Left cardiac atrium (tissue), 4 donors: ENCODE measurements around the gene ADTRP. TPM values are rescaled to one million over a fixed set of nuclear protein-coding genes. Genes with fewer than 3 reads are reported as not detected.

Source experiments
- ATAC-seq, 2 donors: fragments of 200-7000 bp; cut with Tn5 transposase; one replicate each; pipeline ENCODE4 v1.9.1; 2020; ENCODE audit warnings: mild to moderate bottlenecking in 2 of 2, moderate library complexity in 2 of 2
- DNase-seq: peaks from one replicate; pipeline ENCODE4 v3.0.0-alpha.2; 2020
- intact Hi-C, 2 donors: fragments of 100-400 bp; cut with DNase I; formaldehyde crosslinking; loops; one replicate each; pipeline versions ENCODE4 v1.14.1 to v1.15.1; 2022 to 2023
- long read RNA-seq: library from polyadenylated mRNA; unstranded; transcript quantifications from one replicate; pipeline ENCODE4 v2.0.0, GENCODE V29; 2021
- total RNA-seq, 2 donors: library from RNA; stranded (reverse); fragmentation: NEBNext Ultra II Directional; extraction: Animal tissue kit (Norgen Biotek cat#: 25700); gene quantifications; one replicate each; pipeline ENCODE4 v1.2.1, GENCODE V29; 2021
- donor health status: DM: no; HTN: yes; CAD: no.
- donor health status: DM: no; HTN: yes; CAD: no; lungs with severe emphysema.
- donor health status: DM: yes; HTN: yes; CAD: no.
- donor health status: Dilated cardiomyopathy.

The ADTRP gene
- total RNA-seq = under 1 TPM; 0.18 to 0.21 TPM
- long read RNA-seq = 0 reads

GRCh38 chr6:11778648-11779328 is at the start of gene ADTRP:
Gene ADTRP (minus strand): TSS chr6:11778803. CDS start chr6:11778759, 44 bp downstream.
- intact Hi-C loops = no loop called here
- peak; percentile 36 to 63 for ATAC-seq
- DNase-seq = no peak

- ATAC-seq (no peak), DNase-seq (no peak)
- intact Hi-C loops = no loop called here
These were observed 48.2 kb upstream of the ADTRP start for GRCh38 chr6:11826779-11827178.

GRCh38 chr6:11824986-11825385 is 46.4 kb upstream of the ADTRP start:
- intact Hi-C loops = no loop called here
- no peak for ATAC-seq
- DNase-seq = no peak

GRCh38 chr6:11822346-11822745 is 43.7 kb upstream of the ADTRP start:
- no peak for DNase-seq
- peak in 1 of 2 donors; percentile 17 for ATAC-seq
- intact Hi-C loops = no loop called here

- DNase-seq (no peak), ATAC-seq (no peak)
- intact Hi-C loops = no loop called here
These were observed 43.2 kb upstream of the ADTRP start for GRCh38 chr6:11821781-11822180.

GRCh38 chr6:11820821-11821220 is 42.2 kb upstream of the ADTRP start:
- ATAC-seq (no peak), DNase-seq (no peak)
- intact Hi-C loops = no loop called here

- DNase-seq (no peak), ATAC-seq (no peak)
- intact Hi-C loops = loop anchor here in 1 of 2 donors (10.0 kb wide), 1 partner anchor 185 kb away; no protein-coding TSS in a partner anchor
These were observed 40.9 kb upstream of the ADTRP start for GRCh38 chr6:11819486-11819885.

- intact Hi-C loops = loop anchor here in 1 of 2 donors (10.0 kb wide), 1 partner anchor 190 kb away; no protein-coding TSS in a partner anchor
- no peak for ATAC-seq
- no peak for DNase-seq
These were observed 36.6 kb upstream of the ADTRP start for GRCh38 chr6:11815231-11815630.

GRCh38 chr6:11814819-11815218 is 36.2 kb upstream of the ADTRP start:
- intact Hi-C loops = loop anchor here in 1 of 2 donors (5.0 to 10.0 kb wide), 2 partner anchors 108 to 190 kb away; no protein-coding TSS in a partner anchor
- no peak for DNase-seq
- ATAC-seq = no peak

- no peak for DNase-seq
- intact Hi-C loops = loop anchor here in 1 of 2 donors (5.0 to 10.0 kb wide), 2 partner anchors 107 to 191 kb away; no protein-coding TSS in a partner anchor
- no peak for ATAC-seq
These were observed 35.5 kb upstream of the ADTRP start for GRCh38 chr6:11814106-11814505.

- ATAC-seq (no peak), DNase-seq (no peak)
- intact Hi-C loops = loop anchor here in 1 of 2 donors (5.0 to 10.0 kb wide), 2 partner anchors 106 to 191 kb away; no protein-coding TSS in a partner anchor
These were observed 35.0 kb upstream of the ADTRP start for GRCh38 chr6:11813606-11814005.

- no peak for ATAC-seq
- intact Hi-C loops = loop anchor here in 1 of 2 donors (5.0 to 10.0 kb wide), 2 partner anchors 106 to 192 kb away; no protein-coding TSS in a partner anchor
- no peak for DNase-seq
These were observed 34.3 kb upstream of the ADTRP start for GRCh38 chr6:11812951-11813350.

GRCh38 chr6:11812439-11812838 is 33.8 kb upstream of the ADTRP start:
- intact Hi-C loops = loop anchor here in 1 of 2 donors (5.0 to 10.0 kb wide), 2 partner anchors 105 to 192 kb away; no protein-coding TSS in a partner anchor
- ATAC-seq (no peak), DNase-seq (no peak)

- ATAC-seq = no peak
- no peak for DNase-seq
- intact Hi-C loops = loop anchor here in 1 of 2 donors (5.0 to 10.0 kb wide), 2 partner anchors 104 to 193 kb away; no protein-coding TSS in a partner anchor
These were observed 33.2 kb upstream of the ADTRP start for GRCh38 chr6:11811644-11812264.

GRCh38 chr6:11810854-11811643 is 32.4 kb upstream of the ADTRP start:
- intact Hi-C loops = loop anchor here in 1 of 2 donors (5.0 to 10.0 kb wide), 2 partner anchors 104 to 194 kb away; no protein-coding TSS in a partner anchor
- ATAC-seq = peak; percentile 9 to 65
- DNase-seq = no peak

GRCh38 chr6:11810039-11810541 is 31.5 kb upstream of the ADTRP start:
- intact Hi-C loops = loop anchor here in 1 of 2 donors (5.0 to 10.0 kb wide), 2 partner anchors 103 to 195 kb away; no protein-coding TSS in a partner anchor
- peak; percentile 95 for ATAC-seq
- DNase-seq = peak; percentile 88

GRCh38 chr6:11808054-11808453 is 29.5 kb upstream of the ADTRP start:
- no peak for ATAC-seq
- intact Hi-C loops = no loop called here
- DNase-seq = no peak

- ATAC-seq (no peak), DNase-seq (no peak)
- intact Hi-C loops = no loop called here
These were observed 28.1 kb upstream of the ADTRP start for GRCh38 chr6:11806561-11807317.
